H54 (cell line): ENCODE results near the gene TBC1D5.
A peak's percentile ranks its signal among the peaks of the same experiment; 100 is the strongest.
"Not testable (repeated sequence)": the region's sequence is repeated elsewhere in the genome, so short reads cannot be mapped to it uniquely, and the experiment has no call there.

Experiments used
- DNase-seq: peaks from one replicate; pipeline ENCODE4 v3.0.0; 2011; ENCODE audit warnings: low spot score, mixed read lengths; ENCODE audit not compliant: insufficient read length
- FAIRE-seq: peaks from 3 replicates; lab custom pipeline; 2011; peaks lifted over from hg19 to GRCh38; lab: Jason Lieb, UNC
- POLR2A ChIP-seq: IDR thresholded peaks from 2 replicates; pipeline ENCODE4 v1.6.1; 2011; ENCODE audit warnings: low read depth, mild to moderate bottlenecking, low read length

TBC1D5 gene

DNA sequence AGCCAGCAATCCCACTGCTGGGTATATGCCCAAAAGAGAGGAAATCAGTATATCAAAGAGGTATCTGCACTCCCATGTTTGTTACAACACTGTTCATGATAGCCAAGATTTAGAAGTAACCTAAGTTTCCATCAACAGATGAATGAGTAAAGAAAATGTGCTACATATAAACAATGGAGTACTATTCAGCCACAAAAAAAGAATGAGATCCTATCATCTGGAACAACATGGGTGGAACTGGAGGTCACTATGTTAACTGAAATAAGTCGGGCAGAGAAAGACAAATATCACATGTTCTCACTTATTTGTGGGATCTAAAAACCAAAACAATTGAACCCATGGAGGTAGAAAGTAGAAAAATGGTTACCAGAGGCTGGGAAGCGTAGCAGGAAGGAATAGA is 108.2 kb downstream of the TBC1D5 start:
- DNase-seq (no peak), FAIRE-seq (no peak)
- TF ChIP-seq POLR2A: no peak

DNA sequence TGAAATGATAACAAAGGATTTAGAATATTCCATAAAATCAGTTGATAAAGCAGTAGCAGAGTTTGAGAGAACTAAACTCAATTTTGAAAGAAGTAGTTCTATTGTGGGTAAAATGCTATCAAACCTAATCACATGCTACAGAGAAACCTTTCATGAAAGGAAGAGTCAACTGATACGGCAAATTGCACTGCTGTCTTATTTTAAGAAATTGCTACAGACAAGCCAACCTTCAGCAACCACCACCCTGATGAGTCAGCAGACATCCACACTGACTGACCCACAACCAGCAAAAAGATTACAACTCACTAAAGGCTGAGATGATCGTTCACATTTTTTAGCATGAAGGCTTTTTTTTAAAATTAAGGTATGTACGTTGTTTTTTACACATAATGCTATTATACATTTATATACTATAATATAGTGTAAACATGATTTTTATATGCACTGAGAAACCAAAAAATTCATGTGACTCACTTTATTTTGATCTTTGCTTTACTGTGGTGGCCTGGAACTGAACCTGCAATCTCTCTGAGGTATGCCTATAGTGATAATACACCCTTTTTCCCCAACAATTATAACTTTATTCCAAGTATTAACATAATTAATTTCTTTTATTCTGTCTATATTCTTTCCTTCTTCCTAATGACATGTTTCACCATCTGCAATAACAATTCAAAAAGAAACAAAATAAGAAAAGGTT is 109.9 kb downstream of the TBC1D5 start:
- FAIRE-seq (peak; percentile 95), DNase-seq (peak; percentile 22)
- TF ChIP-seq POLR2A: no peak

DNA sequence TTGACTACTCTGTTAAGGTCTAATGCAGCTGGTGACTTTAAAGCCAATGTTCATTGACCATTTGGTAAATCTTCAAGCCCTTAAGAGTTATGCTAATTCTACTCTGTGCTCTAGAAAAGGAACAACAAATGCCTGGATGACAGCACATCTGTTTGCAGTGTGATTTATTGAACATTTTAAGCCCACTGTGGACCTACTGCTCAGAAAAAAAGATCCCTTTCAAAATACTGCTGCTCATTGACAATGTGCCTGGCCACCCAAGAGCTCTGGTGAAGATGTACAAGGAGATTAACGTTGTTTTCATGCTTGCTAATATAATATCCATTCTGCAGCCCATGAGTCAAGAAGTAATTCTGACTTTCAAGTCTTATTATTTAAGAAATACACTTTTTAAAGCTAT is 110.8 kb downstream of the TBC1D5 start:
- TF ChIP-seq POLR2A: no peak
- FAIRE-seq: peak; percentile 60
- no peak for DNase-seq

DNA sequence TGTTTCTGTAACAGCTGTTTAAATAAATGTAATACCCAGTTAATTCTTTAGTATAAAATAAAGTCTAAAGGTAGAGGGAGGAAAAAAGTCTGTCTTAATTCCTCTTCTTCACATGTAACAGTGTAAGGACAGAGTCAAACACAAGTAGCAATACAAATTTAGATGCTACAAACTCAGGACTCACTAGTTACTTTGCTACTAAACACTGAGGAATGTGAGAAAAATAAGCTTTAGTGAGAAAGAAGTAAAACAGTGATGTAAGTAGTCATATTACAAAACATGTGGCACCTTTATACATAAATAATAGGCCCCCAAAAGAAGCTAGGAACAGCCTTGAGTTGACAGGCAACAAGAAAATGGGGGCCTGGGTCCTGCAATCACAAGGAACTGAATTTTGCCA is 113.0 kb downstream of the TBC1D5 start:
- DNase-seq (no peak), FAIRE-seq (no peak)
- no peak for TF ChIP-seq POLR2A

DNA sequence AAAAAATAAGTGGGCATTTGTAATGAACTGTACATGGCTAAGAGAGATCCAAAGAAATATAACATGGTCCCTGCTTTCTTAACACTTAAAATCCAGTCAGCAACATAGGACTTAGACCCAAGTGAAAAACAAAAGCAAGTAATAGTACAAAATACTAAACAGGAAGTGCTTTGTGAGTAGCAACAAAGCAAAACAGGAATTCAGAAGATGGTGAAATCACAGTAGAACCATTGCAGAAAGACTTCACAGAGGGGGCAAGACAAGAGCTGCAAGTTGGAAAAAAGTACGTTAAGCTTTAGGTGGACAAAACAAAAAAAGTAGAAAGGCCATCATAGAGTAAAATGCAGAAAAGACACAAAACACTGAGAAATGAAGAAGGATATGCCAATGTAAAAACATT is 116.0 kb downstream of the TBC1D5 start:
- DNase-seq: no peak
- TF ChIP-seq POLR2A: no peak
- FAIRE-seq: peak; percentile 61

DNA sequence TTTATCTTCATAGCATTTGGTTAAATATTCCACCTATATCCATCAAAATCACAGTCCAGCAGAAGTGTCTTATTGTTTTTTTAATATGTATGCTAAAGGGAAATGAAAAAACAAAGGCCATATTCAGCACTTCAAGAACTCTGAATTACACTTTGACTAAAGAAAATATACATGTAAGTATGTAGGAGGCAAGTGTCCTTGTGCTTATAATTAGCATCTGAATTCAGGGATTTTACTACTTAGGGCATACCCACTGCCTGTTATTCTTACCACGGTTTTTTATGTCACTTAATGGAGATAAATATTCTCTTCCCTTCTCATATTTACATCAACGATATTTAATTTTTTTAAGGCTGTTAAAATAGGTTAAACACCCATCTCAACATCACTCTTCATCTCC is 117.3 kb downstream of the TBC1D5 start:
- FAIRE-seq (no peak), DNase-seq (no peak)
- TF ChIP-seq POLR2A: no peak

DNA sequence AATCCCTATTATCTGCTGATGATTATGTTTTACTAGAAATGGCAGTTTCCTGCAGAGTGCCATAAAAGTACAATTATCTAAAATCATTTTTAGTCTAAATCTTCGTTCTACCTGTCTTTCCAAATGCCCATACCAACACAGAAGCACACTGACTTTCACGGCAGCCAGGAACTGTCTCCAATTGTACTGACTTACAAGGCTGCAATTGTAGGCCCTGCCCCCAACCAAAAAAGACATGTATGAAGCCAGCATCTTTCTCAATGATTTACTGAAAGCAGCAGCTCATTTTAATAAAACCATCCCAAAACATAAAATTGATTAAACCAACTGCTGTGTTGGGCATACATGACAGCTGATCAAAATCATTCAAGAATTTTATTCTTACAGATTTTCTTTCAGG is 119.0 kb downstream of the TBC1D5 start:
- DNase-seq: no peak
- no peak for TF ChIP-seq POLR2A
- no peak for FAIRE-seq

DNA sequence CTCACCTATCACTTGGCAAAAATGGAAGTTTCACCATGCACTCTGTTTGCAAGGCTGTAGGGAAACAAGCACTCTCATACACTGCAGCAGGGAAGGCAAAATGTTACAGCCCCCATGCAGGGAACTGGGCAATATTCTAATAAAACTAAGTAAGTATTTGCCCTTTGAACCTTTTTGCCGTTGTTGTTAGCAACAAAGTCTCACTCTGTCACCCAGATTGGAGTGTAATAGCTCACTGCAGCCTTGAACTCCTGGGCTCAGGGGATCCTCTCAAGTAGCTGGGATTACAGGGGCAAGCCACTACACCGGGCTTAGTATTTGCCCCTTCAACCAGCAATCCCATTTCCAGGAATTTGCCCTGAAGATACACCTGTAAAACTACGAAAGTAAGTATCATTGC is 122.5 kb downstream of the TBC1D5 start:
- DNase-seq (no peak), FAIRE-seq (no peak)
- no peak for TF ChIP-seq POLR2A

DNA sequence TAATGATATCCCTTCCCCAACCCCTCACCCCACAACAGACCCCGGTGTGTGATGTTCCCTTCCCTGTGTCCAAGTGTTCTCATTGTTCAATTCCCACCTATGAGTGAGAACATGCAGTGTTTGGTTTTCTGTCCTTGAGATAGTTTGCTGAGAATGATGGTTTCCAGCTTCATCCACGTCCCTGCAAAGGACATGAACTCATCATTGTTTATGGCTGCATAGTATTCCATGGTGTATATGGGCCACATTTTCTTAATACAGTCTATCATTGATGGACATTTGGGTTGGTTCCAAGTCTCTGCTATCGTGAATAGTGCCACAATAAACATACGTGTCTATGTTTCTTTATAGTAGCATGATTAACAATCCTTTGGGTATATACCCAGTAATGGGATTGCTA is 129.4 kb downstream of the TBC1D5 start:
- not testable (repeated sequence) for FAIRE-seq, DNase-seq

DNA sequence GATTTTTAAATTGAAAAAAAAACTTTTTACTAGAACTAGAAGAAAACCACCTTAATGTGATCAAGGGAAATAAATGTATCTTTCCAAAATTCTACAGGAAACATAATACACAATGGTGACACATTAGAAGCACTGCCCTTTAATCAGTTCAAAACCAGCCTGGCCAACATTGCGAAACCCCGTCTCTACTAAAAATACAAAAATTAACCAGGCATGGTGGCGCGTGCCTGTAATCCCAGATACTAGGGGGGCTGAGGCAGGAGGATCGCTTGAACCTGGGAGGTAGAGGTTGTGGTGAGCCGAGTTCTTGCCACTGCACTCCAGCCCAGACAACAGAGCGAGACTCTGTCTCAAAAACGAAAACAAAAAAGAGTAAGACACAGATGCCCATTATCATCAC is 134.5 kb downstream of the TBC1D5 start:
- FAIRE-seq (no peak), DNase-seq (no peak)

DNA sequence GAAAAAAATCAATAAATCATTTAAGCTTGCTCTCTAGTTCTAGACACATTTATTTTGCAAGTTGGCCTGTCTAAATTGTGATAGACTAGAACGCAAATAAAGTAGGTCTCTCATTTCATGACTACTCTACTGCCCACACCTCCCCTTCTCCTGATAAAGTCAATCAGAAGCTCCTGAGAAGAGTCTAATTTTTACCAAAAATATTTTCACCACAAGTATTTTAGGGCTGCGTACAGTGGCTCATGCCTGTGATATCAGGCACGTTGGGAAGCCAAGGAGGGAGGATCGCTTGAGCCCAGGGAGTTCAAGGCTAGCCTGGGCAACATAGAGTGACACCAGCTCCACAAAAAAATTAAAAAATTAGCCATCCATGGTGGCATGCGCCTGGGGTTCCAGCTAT is 136.5 kb downstream of the TBC1D5 start:
- DNase-seq (no peak), FAIRE-seq (no peak)

More for the DNA sequence above, 134.5 kb downstream of the TBC1D5 start:
- no peak for TF ChIP-seq POLR2A

DNA sequence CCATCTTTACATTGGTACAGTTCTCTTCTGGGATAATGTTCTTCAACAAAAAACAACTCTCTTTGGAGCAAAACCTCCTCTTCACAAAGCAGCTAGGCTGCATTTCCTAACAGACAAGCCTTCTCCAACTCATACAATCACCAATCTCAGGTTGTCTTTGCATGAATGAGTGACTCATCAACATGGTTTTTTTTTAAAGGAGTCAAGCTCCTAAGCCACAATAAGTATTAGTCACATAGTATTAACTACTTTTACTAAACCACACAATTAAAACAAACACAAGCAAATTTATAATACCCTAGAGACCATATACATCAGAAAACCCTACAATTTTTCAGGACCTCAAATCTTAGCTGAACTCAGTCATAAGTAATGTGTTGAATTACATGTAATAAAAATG is 137.4 kb downstream of the TBC1D5 start:
- no peak for TF ChIP-seq POLR2A
- FAIRE-seq (peak; percentile 98), DNase-seq (peak; percentile 38)

More for the DNA sequence above, 136.5 kb downstream of the TBC1D5 start:
- TF ChIP-seq POLR2A: no peak

DNA sequence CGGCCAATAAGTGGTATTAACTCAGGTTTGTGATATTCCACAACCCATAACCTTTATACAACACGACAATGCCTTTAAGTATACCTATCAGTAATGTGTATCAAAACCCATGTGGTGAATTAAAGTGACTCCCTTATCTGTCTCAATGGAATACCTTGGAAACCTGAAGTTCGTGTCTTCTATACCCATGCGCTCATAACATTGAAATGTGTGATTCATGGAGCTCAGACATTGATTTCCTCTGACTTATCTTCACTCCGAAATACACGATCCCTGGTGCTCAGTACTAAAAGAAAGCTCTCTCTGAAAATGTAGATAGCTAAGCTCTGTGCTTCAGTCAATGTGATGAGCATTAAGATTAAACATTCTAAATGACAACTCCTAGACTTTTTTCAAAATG is 140.3 kb downstream of the TBC1D5 start:
- DNase-seq (no peak), FAIRE-seq (peak; percentile 57)
- no peak for TF ChIP-seq POLR2A

DNA sequence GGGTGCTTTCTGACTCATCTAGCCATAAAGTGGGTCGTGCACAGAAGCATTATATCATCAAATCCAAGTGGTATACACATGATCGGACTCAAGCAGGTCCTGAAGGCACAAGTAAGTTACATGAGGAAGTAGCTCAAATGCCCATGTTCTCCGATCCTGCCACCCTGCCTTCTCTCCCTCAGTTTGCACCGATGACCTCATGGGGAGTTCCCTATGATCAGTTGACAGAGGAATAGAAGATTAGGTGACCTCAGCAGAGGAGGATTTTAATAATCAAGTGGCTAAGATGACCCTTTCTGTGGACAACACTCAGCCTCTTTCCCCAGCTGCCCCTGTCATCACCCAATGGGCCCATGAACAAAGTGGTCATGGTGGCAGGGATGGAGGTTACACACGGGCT is 149.5 kb downstream of the TBC1D5 start:
- FAIRE-seq (no peak), DNase-seq (no peak)
- TF ChIP-seq POLR2A: no peak

DNA sequence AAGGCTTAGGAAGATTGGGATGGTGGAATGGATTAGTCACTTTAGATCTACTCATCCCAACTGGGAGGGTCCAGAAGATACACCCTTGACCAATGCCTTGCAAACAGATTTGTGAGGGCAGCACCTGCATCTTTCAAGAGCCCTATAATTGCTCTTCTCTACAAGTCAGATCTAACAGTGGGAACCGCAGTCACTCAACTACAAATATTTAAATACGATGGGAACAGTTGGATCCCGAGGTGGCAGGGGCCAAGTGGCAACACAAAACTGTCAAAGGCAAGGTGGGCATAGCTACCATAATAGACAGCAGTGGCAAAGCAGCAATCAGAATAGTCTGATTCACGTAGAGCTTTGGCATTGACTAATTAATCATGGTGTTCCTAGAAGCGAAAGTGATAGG is 152.0 kb downstream of the TBC1D5 start:
- TF ChIP-seq POLR2A: no peak
- no peak for DNase-seq
- no peak for FAIRE-seq

DNA sequence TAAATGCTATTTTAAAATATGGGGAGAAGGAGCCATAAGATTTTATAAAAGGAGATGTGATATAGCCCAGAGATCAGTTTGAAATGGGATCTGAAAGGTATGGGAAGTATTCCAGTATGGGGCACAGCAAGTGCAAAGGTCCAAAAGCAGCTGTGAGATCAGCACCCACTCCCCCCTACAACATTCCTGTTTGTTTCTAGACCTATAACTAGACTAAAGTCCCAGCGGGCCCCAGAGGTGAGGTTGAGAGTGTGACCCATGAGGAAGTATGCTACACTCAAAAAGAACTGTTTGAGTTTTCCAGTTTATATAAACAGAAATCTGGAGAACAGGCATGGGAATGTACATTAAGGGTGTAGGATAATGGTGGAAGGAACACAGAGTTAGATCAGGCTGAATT is 152.5 kb downstream of the TBC1D5 start:
- DNase-seq: no peak
- FAIRE-seq: no peak
- TF ChIP-seq POLR2A: no peak
